Nephron progenitor cell (in vitro differentiated cells): ENCODE data around the gene TTC19.

Experiments
- DNase-seq: peaks from one replicate; pipeline ENCODE4 v3.0.0; 2021
- H3K27ac Mint-ChIP-seq: 2 replicates; pipeline ENCODE4 v1.8.0; 2021; ENCODE audit warnings: mild to moderate bottlenecking, moderate library complexity, mixed read lengths
- H3K27me3 Mint-ChIP-seq: 2 replicates; pipeline ENCODE4 v1.8.0; 2021; ENCODE audit warnings: mild to moderate bottlenecking, low read depth, mixed read lengths; ENCODE audit not compliant: poor library complexity
- H3K36me3 Mint-ChIP-seq: 2 replicates; pipeline ENCODE4 v1.8.0; 2021; ENCODE audit warnings: low read depth, mixed read lengths
- H3K4me1 Mint-ChIP-seq: 2 replicates; pipeline ENCODE4 v1.8.0; 2021; ENCODE audit warnings: mixed read lengths
- H3K4me3 Mint-ChIP-seq: 2 replicates; pipeline ENCODE4 v1.8.0; 2021; ENCODE audit warnings: mild to moderate bottlenecking, moderate library complexity, mixed read lengths
- H3K9me3 Mint-ChIP-seq: 2 replicates; pipeline ENCODE4 v1.8.0; 2021; ENCODE audit warnings: mild to moderate bottlenecking, moderate library complexity, mixed read lengths
- CTCF ChIP-seq: fragments of 200-600 bp; sonication (generic); IDR thresholded peaks from 2 replicates; pipeline ENCODE4 v1.5.0; 2021; ENCODE audit warnings: antibody characterized with exemption

Gene TTC19

GRCh38 chr17:15999141-15999973, at the start of gene TTC19, which contains the start of gene ZSWIM7:
TSS of gene TTC19 (plus strand) at chr17:15999824. CDS start at chr17:15999849, 25 bp downstream.
TSS of gene ZSWIM7 (minus strand) at chr17:15999704. CDS start at chr17:15999594, 110 bp downstream.
- Mint-ChIP-seq H3K4me3 (peak within 1 kb of the TSS; percentile 94), H3K9me3 (peaks cover 22% of the 10 kb centered on the region), H3K27ac (peak within 1 kb of the TSS; percentile 97), H3K27me3 (peaks cover 5% of the 10 kb centered on the region), H3K4me1 (peaks cover 19% of the 10 kb centered on the region), H3K36me3 (peaks cover 55% of the 10 kb centered on the region)
- DNase-seq = peak; percentile 92
- no peak for TF ChIP-seq CTCF

GRCh38 chr17:15951368-15952047, 48.1 kb upstream of the TTC19 start:
- no peak for DNase-seq
- Mint-ChIP-seq H3K27ac (no peak overlapping the region), H3K4me3 (no peak overlapping the region), H3K9me3 (no peaks in the 10 kb centered on the region), H3K27me3 (peaks cover 23% of the 10 kb centered on the region), H3K4me1 (peaks cover 13% of the 10 kb centered on the region), H3K36me3 (no peaks in the 10 kb centered on the region)
- TF ChIP-seq CTCF = no peak

GRCh38 chr17:15952048-15952532, 47.5 kb upstream of the TTC19 start:
- peaks cover 22% of the 10 kb centered on the region for H3K27me3 Mint-ChIP-seq
- no peak overlapping the region for H3K4me3 Mint-ChIP-seq
- no peaks in the 10 kb centered on the region for H3K9me3 Mint-ChIP-seq
- peaks cover 10% of the 10 kb centered on the region for H3K4me1 Mint-ChIP-seq
- no peak for DNase-seq
- H3K36me3 Mint-ChIP-seq = no peaks in the 10 kb centered on the region
- H3K27ac Mint-ChIP-seq = no peak overlapping the region
- TF ChIP-seq CTCF = no peak

- no peak for TF ChIP-seq CTCF
- no peaks in the 10 kb centered on the region for H3K36me3 Mint-ChIP-seq
- DNase-seq = no peak
- no peak overlapping the region for H3K4me3 Mint-ChIP-seq
- no peak overlapping the region for H3K27ac Mint-ChIP-seq
- H3K4me1 Mint-ChIP-seq = peaks cover 6% of the 10 kb centered on the region
- H3K9me3 Mint-ChIP-seq = no peaks in the 10 kb centered on the region
- peaks cover 22% of the 10 kb centered on the region for H3K27me3 Mint-ChIP-seq
These were observed 46.5 kb upstream of the TTC19 start for GRCh38 chr17:15952916-15953790.

GRCh38 chr17:15954222-15954621, 45.4 kb upstream of the TTC19 start:
- Mint-ChIP-seq H3K4me3 (no peak overlapping the region), H3K36me3 (no peaks in the 10 kb centered on the region), H3K4me1 (peaks cover 11% of the 10 kb centered on the region), H3K27ac (no peak overlapping the region), H3K27me3 (peaks cover 14% of the 10 kb centered on the region), H3K9me3 (no peaks in the 10 kb centered on the region)
- no peak for TF ChIP-seq CTCF
- no peak for DNase-seq
